ENCODE measurements around the gene PLCXD3. TPM values are rescaled to one million over a fixed set of nuclear protein-coding genes. Genes with fewer than 3 reads are reported as not detected.

PLCXD3 gene
- total RNA-seq, 1 donor from 2014 or later, result 0.93 TPM

GRCh38 chr5:41268894-41269293 is 241.5 kb downstream of the PLCXD3 start:
- Mint-ChIP-seq H3K27ac (ENCODE audit: unreplicated experiment) (no peak overlapping the region), H3K27me3 (ENCODE audit: unreplicated experiment) (no peaks in the 10 kb centered on the region)

GRCh38 chr5:41266377-41266776 is 244.0 kb downstream of the PLCXD3 start:
- H3K27me3 Mint-ChIP-seq (ENCODE audit: unreplicated experiment), result no peaks in the 10 kb centered on the region
- H3K36me3 Mint-ChIP-seq (ENCODE audit: unreplicated experiment), result no peaks in the 10 kb centered on the region
- no peaks in the 10 kb centered on the region for H3K9me3 Mint-ChIP-seq (ENCODE audit: unreplicated experiment)
- H3K4me1 Mint-ChIP-seq (ENCODE audit: low read depth, unreplicated experiment), result no peaks in the 10 kb centered on the region
- no peak for DNase-seq
- TF ChIP-seq CTCF (IDR thresholded peaks at IDR 0.05; ENCODE audit: partially characterized antibody, unreplicated experiment), result no peak
- no peak overlapping the region for H3K4me3 Mint-ChIP-seq (ENCODE audit: unreplicated experiment)
- no peak overlapping the region for H3K27ac Mint-ChIP-seq (ENCODE audit: unreplicated experiment)

More at GRCh38 chr5:41268894-41269293, 241.5 kb downstream of the PLCXD3 start:
- no peak for TF ChIP-seq CTCF (IDR thresholded peaks at IDR 0.05; ENCODE audit: partially characterized antibody, unreplicated experiment)
- no peak for DNase-seq
- Mint-ChIP-seq H3K4me1 (ENCODE audit: low read depth, unreplicated experiment) (no peaks in the 10 kb centered on the region), H3K36me3 (ENCODE audit: unreplicated experiment) (no peaks in the 10 kb centered on the region), H3K4me3 (ENCODE audit: unreplicated experiment) (no peak overlapping the region), H3K9me3 (ENCODE audit: unreplicated experiment) (no peaks in the 10 kb centered on the region)

- no peaks in the 10 kb centered on the region for H3K36me3 Mint-ChIP-seq (ENCODE audit: unreplicated experiment)
- H3K27ac Mint-ChIP-seq (ENCODE audit: unreplicated experiment), result no peak overlapping the region
Measured at GRCh38 chr5:41264019-41264418, 246.4 kb downstream of the PLCXD3 start.

GRCh38 chr5:41263335-41263734 is 247.1 kb downstream of the PLCXD3 start:
- H3K27me3 Mint-ChIP-seq (ENCODE audit: unreplicated experiment), result no peaks in the 10 kb centered on the region
- TF ChIP-seq CTCF (IDR thresholded peaks at IDR 0.05; ENCODE audit: partially characterized antibody, unreplicated experiment), result no peak
- no peak overlapping the region for H3K27ac Mint-ChIP-seq (ENCODE audit: unreplicated experiment)

More at GRCh38 chr5:41264019-41264418, 246.4 kb downstream of the PLCXD3 start:
- TF ChIP-seq CTCF (IDR thresholded peaks at IDR 0.05; ENCODE audit: partially characterized antibody, unreplicated experiment), result no peak
- Mint-ChIP-seq H3K4me1 (ENCODE audit: low read depth, unreplicated experiment) (no peaks in the 10 kb centered on the region), H3K27me3 (ENCODE audit: unreplicated experiment) (no peaks in the 10 kb centered on the region), H3K4me3 (ENCODE audit: unreplicated experiment) (no peak overlapping the region), H3K9me3 (ENCODE audit: unreplicated experiment) (no peaks in the 10 kb centered on the region)
- no peak for DNase-seq

More at GRCh38 chr5:41263335-41263734, 247.1 kb downstream of the PLCXD3 start:
- Mint-ChIP-seq H3K9me3 (ENCODE audit: unreplicated experiment) (no peaks in the 10 kb centered on the region), H3K36me3 (ENCODE audit: unreplicated experiment) (no peaks in the 10 kb centered on the region), H3K4me1 (ENCODE audit: low read depth, unreplicated experiment) (no peaks in the 10 kb centered on the region), H3K4me3 (ENCODE audit: unreplicated experiment) (no peak overlapping the region)
- no peak for DNase-seq

Measured in glutamatergic neuron (in vitro differentiated cells).